ENCODE data around the gene APPBP2. TPM values are rescaled to one million over a fixed set of nuclear protein-coding genes. Genes with fewer than 3 reads are reported as not detected.

The APPBP2 gene
- total RNA-seq, 1 experiment from 2014 or later: 25.8 TPM

- ChIA-PET POLR2A (no interaction called here), CTCF (no interaction called here)
- Histone ChIP-seq H3K27me3 (ENCODE audit: control insufficient read depth, insufficient read depth, low read length) (no peaks in the 10 kb centered on the region), H3K9me3 (ENCODE audit: control insufficient read depth, insufficient read depth, low read depth, low read length) (no peaks in the 10 kb centered on the region), H3K27ac (ENCODE audit: low read length) (no peak overlapping the region), H3K36me3 (ENCODE audit: control insufficient read depth, insufficient read depth, low read length) (no peaks in the 10 kb centered on the region), H3K4me1 (ENCODE audit: control insufficient read depth, insufficient read depth, low read length) (no peaks in the 10 kb centered on the region), H3K4me3 (ENCODE audit: low read depth in 2 of 2, low read length in 2 of 2) (no peak overlapping the region)
- TF ChIP-seq, protein P1, sequence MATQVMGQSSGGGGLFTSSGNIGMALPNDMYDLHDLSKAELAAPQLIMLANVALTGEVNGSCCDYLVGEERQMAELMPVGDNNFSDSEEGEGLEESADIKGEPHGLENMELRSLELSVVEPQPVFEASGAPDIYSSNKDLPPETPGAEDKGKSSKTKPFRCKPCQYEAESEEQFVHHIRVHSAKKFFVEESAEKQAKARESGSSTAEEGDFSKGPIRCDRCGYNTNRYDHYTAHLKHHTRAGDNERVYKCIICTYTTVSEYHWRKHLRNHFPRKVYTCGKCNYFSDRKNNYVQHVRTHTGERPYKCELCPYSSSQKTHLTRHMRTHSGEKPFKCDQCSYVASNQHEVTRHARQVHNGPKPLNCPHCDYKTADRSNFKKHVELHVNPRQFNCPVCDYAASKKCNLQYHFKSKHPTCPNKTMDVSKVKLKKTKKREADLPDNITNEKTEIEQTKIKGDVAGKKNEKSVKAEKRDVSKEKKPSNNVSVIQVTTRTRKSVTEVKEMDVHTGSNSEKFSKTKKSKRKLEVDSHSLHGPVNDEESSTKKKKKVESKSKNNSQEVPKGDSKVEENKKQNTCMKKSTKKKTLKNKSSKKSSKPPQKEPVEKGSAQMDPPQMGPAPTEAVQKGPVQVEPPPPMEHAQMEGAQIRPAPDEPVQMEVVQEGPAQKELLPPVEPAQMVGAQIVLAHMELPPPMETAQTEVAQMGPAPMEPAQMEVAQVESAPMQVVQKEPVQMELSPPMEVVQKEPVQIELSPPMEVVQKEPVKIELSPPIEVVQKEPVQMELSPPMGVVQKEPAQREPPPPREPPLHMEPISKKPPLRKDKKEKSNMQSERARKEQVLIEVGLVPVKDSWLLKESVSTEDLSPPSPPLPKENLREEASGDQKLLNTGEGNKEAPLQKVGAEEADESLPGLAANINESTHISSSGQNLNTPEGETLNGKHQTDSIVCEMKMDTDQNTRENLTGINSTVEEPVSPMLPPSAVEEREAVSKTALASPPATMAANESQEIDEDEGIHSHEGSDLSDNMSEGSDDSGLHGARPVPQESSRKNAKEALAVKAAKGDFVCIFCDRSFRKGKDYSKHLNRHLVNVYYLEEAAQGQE (IDR thresholded peaks at IDR 0.05; ENCODE audit: insufficient read depth in 1 of 2, low read depth in 2 of 2, low read length in 1 of 2): no peak
- TF ChIP-seq, protein P2, sequence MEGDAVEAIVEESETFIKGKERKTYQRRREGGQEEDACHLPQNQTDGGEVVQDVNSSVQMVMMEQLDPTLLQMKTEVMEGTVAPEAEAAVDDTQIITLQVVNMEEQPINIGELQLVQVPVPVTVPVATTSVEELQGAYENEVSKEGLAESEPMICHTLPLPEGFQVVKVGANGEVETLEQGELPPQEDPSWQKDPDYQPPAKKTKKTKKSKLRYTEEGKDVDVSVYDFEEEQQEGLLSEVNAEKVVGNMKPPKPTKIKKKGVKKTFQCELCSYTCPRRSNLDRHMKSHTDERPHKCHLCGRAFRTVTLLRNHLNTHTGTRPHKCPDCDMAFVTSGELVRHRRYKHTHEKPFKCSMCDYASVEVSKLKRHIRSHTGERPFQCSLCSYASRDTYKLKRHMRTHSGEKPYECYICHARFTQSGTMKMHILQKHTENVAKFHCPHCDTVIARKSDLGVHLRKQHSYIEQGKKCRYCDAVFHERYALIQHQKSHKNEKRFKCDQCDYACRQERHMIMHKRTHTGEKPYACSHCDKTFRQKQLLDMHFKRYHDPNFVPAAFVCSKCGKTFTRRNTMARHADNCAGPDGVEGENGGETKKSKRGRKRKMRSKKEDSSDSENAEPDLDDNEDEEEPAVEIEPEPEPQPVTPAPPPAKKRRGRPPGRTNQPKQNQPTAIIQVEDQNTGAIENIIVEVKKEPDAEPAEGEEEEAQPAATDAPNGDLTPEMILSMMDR (IDR thresholded peaks at IDR 0.05): no peak
- TF ChIP-seq TCF7L2 (IDR thresholded peaks at IDR 0.05; ENCODE audit: low read depth, low read length) (no peak), POLR2AphosphoS5 (IDR thresholded peaks at IDR 0.05; ENCODE audit: low read depth, low read length) (no peak), SIN3A (IDR thresholded peaks at IDR 0.05; ENCODE audit: borderline replicate concordance, insufficient read depth, low read depth, low read length) (no peak)
- BruUV-seq (replicated peaks): no TSS peak
- ATAC-seq (no peak), DNase-seq (ENCODE audit: low read depth, low spot score) (no peak)
- intact Hi-C loops (cut with micrococcal nuclease; ENCODE audit: unreplicated experiment) (no loop called here), in situ Hi-C loops (cut with HindIII; ENCODE audit: low pct_unique_long_range_greater_than_20kb, low sequenced_read_pairs) (no loop called here)
Measured at GRCh38 chr17:60439501-60439900, 86.5 kb downstream of the APPBP2 start.

DNA sequence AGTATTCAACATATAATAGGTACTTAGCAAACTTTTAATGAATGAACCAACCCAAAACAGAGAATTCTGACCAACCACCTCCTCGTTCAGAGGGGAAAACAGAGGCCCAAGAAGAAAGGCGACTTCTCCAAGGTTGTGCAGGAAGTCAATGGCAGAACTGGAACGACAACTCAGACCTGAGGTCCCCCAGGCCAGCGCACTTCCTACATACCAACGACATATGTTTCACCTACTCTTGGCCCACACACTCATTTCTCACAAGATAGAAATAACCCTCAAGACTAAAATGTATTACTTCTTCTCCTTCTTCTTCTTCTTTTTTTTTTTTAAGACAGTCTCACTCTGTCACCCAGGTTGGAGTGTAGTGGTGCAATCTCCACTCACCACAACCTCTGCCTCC lies 89.4 kb downstream of the APPBP2 start:
- no peak overlapping the region for H3K4me3 ChIP-seq (ENCODE audit: low read depth in 2 of 2, low read length in 2 of 2)
- no peaks in the 10 kb centered on the region for H3K9me3 ChIP-seq (ENCODE audit: control insufficient read depth, insufficient read depth, low read depth, low read length)
- BruUV-seq (replicated peaks): no TSS peak
- TF ChIP-seq, protein P2 (IDR thresholded peaks at IDR 0.05): no peak
- no peak for TF ChIP-seq POLR2AphosphoS5 (IDR thresholded peaks at IDR 0.05; ENCODE audit: low read depth, low read length)
- TF ChIP-seq TCF7L2 (IDR thresholded peaks at IDR 0.05; ENCODE audit: low read depth, low read length): no peak
- TF ChIP-seq, protein P1 (IDR thresholded peaks at IDR 0.05; ENCODE audit: insufficient read depth in 1 of 2, low read depth in 2 of 2, low read length in 1 of 2): no peak
- no peak for TF ChIP-seq SIN3A (IDR thresholded peaks at IDR 0.05; ENCODE audit: borderline replicate concordance, insufficient read depth, low read depth, low read length)
- H3K36me3 ChIP-seq (ENCODE audit: control insufficient read depth, insufficient read depth, low read length): no peaks in the 10 kb centered on the region
- intact Hi-C loops (cut with micrococcal nuclease; ENCODE audit: unreplicated experiment): no loop called here
- H3K27me3 ChIP-seq (ENCODE audit: control insufficient read depth, insufficient read depth, low read length): no peaks in the 10 kb centered on the region
- no peaks in the 10 kb centered on the region for H3K4me1 ChIP-seq (ENCODE audit: control insufficient read depth, insufficient read depth, low read length)
- no peak for ATAC-seq
- no peak for DNase-seq (ENCODE audit: low read depth, low spot score)
- no peak overlapping the region for H3K27ac ChIP-seq (ENCODE audit: low read length)
- POLR2A ChIA-PET: no interaction called here
- in situ Hi-C loops (cut with HindIII; ENCODE audit: low pct_unique_long_range_greater_than_20kb, low sequenced_read_pairs): no loop called here
- CTCF ChIA-PET: no interaction called here
